Gastroesophageal sphincter (tissue), 3 donors: ENCODE results near the gene CIRBP.

Source experiments
- CTCF ChIP-seq, 4 experiments: fragments of 200-600 bp in 2 of 4; fragments of 450-650 bp in 2 of 4; sonication (generic) in 1 of 4; IDR thresholded peaks; one replicate each; pipeline ENCODE4 v1.5.1; 2017 to 2019; ENCODE audit warnings: antibody characterized with exemption in 4 of 4, mild to moderate bottlenecking in 2 of 4, moderate library complexity in 2 of 4
- POLR2A ChIP-seq, 2 donors: fragments of 450-650 bp; IDR thresholded peaks; one replicate each; pipeline ENCODE4 v1.6.1; 2017; ENCODE audit warnings: antibody characterized with exemption in 2 of 2, mild to moderate bottlenecking in 2 of 2, moderate library complexity in 1 of 2
- POLR2AphosphoS5 ChIP-seq: sonication (generic); formaldehyde crosslinking; IDR thresholded peaks from one replicate; pipeline ENCODE4 v1.6.1; 2017; ENCODE audit warnings: antibody characterized with exemption

DNA sequence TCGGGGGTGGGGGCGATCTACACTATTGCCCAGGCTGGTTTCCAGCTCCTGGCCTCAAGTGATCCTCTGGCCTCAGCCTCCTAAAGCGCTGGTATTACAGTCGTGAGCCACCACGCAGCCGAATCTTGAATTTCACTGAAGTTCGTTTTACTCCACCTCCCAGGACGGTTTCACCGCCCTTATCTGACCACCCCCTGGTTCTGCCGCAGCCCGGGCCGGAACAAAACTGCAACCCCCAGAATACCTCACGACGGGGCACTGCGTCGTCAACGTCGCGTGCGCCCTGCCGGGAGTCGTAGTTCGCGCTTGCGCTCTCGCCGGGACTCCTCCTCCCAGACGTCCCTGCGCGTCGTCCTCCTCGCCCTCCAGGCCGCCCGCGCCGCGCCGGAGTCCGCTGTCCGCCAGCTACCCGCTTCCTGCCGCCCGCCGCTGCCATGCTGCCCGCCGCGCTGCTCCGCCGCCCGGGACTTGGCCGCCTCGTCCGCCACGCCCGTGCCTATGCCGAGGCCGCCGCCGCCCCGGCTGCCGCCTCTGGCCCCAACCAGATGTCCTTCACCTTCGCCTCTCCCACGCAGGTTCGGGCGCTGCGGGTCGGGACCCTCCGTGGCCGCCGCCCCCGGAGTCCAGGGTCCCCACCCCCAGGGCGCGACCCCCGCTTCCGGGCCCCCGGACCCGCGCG, 27.6 kb upstream of the CIRBP start, which contains the start of gene ATP5F1D:
- TF ChIP-seq POLR2A (IDR thresholded peaks at IDR 0.05) (peak; percentile 64 to 75), CTCF (IDR thresholded peaks at IDR 0.05) (peak in 1 of 4 experiments; percentile 10), POLR2AphosphoS5 (peak; percentile 68)
